HFF-Myc (cell line): ENCODE data around the gene ARHGEF38.

Experiments
- DNase-seq: peaks from one replicate; pipeline ENCODE4 v3.0.0-alpha.2; 2011; ENCODE audit warnings: low read depth; ENCODE audit errors: extremely low read depth
- H3K4me3 ChIP-seq: replicated peaks from 2 replicates; pipeline ENCODE4 v1.5.1; 2011; ENCODE audit warnings: low read depth, mild to moderate bottlenecking, control low read depth, low read length
- CTCF ChIP-seq: IDR thresholded peaks from 2 replicates; pipeline ENCODE4 v1.5.1; 2012; ENCODE audit warnings: mild to moderate bottlenecking, low read depth, low read length, control low read depth; ENCODE audit errors: missing control alignments

The ARHGEF38 gene

DNA sequence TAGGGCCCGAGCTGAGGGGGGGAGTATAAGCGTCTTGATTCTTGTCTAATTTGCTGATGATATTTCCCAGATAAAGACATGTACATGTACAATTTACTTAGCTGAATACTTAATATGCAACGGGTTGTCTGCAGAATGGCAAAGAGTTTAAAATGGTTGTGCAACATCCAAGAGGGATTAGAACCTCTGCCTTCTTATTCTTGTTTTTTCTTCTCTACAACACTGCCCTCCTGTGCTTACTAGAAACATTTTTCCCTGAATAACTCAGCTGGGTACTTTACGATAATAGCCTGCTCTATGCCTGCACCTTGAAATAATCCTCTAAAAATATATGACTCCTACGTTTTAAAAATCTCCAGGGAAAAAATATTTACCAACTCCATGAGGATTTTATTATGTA is 114.3 kb downstream of the ARHGEF38 start:
- TF ChIP-seq CTCF: no peak
- no peak overlapping the region for H3K4me3 ChIP-seq
- no peak for DNase-seq

DNA sequence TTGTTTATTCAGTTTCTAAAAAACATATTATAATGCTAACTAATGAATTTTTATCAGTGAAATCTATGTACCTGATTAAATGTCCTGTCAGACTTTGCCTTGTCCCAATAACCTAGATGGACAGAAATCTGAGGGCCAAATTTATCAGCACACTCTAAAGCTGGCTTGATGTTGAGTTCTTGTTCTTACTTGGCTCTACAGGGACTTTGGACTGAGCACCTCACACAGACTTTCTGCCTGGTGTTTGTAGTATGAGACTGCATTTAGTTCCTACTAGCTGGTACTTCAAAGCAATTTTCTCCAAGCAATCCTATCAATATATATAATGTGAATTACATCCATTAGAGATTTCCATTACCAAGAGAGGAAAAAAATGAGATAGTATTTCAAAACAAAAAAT is 118.3 kb downstream of the ARHGEF38 start:
- H3K4me3 ChIP-seq: no peak overlapping the region
- no peak for DNase-seq

GRCh38 chr4:105671301-105671700 is 118.9 kb downstream of the ARHGEF38 start:
- H3K4me3 ChIP-seq: no peak overlapping the region
- TF ChIP-seq CTCF: no peak

More for the DNA sequence above, 118.3 kb downstream of the ARHGEF38 start:
- TF ChIP-seq CTCF: no peak

GRCh38 chr4:105674011-105674410 is 121.6 kb downstream of the ARHGEF38 start:
- no peak for DNase-seq
- TF ChIP-seq CTCF: no peak
- no peak overlapping the region for H3K4me3 ChIP-seq

More at GRCh38 chr4:105671301-105671700, 118.9 kb downstream of the ARHGEF38 start:
- DNase-seq: no peak

- DNase-seq: no peak
- no peak overlapping the region for H3K4me3 ChIP-seq
- TF ChIP-seq CTCF: no peak
These were observed 125.3 kb downstream of the ARHGEF38 start for GRCh38 chr4:105677709-105678108.

GRCh38 chr4:105679186-105679585 is 126.8 kb downstream of the ARHGEF38 start:
- H3K4me3 ChIP-seq: no peak overlapping the region
- DNase-seq: no peak
- TF ChIP-seq CTCF: no peak

- no peak for DNase-seq
- TF ChIP-seq CTCF: no peak
- no peak overlapping the region for H3K4me3 ChIP-seq
These were observed 130.6 kb downstream of the ARHGEF38 start for GRCh38 chr4:105683038-105683437.
